BE2C (cell line): Measurements from ENCODE around the gene UBAC1.

ENCODE experiments used
- DNase-seq: peaks from one replicate; pipeline ENCODE4 v3.0.0-alpha.2; 2020
- H3K27me3 ChIP-seq: fragments of 250-450 bp; sonication (Bioruptor Pico); 2 replicates; pipeline ENCODE4 v1.5.1; 2020; ENCODE audit warnings: mild to moderate bottlenecking
- H3K36me3 ChIP-seq: fragments of 250-450 bp; sonication (Bioruptor Pico); 2 replicates; pipeline ENCODE4 v1.5.1; 2020; ENCODE audit warnings: mild to moderate bottlenecking
- H3K4me1 ChIP-seq: fragments of 250-450 bp; sonication (Bioruptor Pico); 2 replicates; pipeline ENCODE4 v1.5.1; 2020
- H3K4me3 ChIP-seq: 2 replicates; pipeline ENCODE4 v1.5.1; 2011; ENCODE audit warnings: low read depth, low read length
- H3K9me3 ChIP-seq: fragments of 250-450 bp; sonication (Bioruptor Pico); 2 replicates; pipeline ENCODE4 v1.5.1; 2020
- TF ChIP-seq, protein P1 (sequence below): IDR thresholded peaks from 2 replicates; pipeline ENCODE4 v1.5.1; 2012; ENCODE audit warnings: mild to moderate bottlenecking, low read depth, low read length

Gene UBAC1

DNA sequence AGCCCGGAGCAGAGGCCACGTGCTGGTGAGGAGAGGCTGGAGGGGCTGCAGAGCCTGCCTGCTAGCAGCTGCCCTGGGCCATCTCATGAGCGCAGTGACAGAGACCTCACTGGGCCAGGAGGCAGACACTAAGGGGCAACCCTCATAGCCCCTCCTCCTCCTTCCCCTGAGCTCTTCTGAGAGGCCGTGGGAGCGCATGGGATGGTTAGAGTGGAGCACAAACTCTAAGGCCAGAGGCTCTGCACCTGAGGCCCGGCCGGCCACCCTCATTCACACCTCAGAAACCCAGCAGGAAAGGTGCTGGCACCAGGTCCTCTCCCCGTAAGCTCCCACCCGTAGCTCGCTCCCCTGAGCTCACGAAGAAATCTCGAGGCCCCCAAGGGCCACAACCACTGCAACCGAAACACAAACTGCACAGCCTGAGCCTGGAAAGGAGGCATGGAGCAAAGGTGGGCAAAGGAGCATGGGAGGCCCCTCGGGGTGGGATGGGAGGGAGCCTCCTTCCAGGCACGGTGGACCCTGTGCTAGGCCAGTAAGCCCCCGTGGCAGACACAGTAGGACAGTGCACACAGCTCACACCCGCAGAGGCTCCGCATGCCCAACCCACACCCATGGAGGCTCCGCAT, 71.5 kb downstream of the UBAC1 start:
- TF ChIP-seq, protein P1, sequence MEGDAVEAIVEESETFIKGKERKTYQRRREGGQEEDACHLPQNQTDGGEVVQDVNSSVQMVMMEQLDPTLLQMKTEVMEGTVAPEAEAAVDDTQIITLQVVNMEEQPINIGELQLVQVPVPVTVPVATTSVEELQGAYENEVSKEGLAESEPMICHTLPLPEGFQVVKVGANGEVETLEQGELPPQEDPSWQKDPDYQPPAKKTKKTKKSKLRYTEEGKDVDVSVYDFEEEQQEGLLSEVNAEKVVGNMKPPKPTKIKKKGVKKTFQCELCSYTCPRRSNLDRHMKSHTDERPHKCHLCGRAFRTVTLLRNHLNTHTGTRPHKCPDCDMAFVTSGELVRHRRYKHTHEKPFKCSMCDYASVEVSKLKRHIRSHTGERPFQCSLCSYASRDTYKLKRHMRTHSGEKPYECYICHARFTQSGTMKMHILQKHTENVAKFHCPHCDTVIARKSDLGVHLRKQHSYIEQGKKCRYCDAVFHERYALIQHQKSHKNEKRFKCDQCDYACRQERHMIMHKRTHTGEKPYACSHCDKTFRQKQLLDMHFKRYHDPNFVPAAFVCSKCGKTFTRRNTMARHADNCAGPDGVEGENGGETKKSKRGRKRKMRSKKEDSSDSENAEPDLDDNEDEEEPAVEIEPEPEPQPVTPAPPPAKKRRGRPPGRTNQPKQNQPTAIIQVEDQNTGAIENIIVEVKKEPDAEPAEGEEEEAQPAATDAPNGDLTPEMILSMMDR: no peak
- Histone ChIP-seq H3K4me1 (peaks cover 47% of the 10 kb centered on the region), H3K9me3 (peaks cover 2% of the 10 kb centered on the region; the same call in 1 of the 2 replicates), H3K4me3 (no peak overlapping the region), H3K27me3 (no peaks in the 10 kb centered on the region), H3K36me3 (no peaks in the 10 kb centered on the region)
- DNase-seq: no peak

DNA sequence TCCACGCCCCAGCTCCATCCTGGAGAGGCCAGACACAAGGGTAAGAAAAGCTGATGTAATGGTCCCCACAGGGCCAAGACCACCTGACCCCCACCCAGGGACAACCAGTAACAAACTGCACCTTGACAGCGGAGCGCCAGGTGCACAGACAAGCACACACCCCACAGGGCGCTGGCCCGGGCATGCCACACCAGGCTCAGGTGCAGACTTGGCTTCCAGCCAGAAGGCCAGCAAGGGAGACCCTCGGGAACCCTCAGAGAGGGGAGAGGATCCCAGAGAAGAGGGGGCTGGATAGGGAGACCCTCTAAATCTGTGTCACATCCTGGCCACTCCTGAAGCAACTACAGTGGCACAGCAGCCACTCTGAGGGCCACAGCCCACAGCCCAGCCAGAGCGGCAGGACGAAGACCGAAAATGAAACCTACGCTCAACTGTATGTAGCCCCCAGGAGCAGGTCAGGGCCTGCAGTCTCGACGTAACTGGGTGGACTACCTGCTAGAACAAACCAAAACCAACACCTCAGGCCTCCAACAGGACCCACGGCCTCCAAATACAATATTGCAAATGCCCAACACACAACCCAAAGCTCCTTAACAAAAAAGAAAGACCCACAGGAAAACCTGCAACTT, 72.3 kb downstream of the UBAC1 start:
- Histone ChIP-seq H3K36me3 (no peaks in the 10 kb centered on the region), H3K27me3 (no peaks in the 10 kb centered on the region), H3K4me1 (peaks cover 48% of the 10 kb centered on the region), H3K9me3 (no peaks in the 10 kb centered on the region), H3K4me3 (no peak overlapping the region)
- TF ChIP-seq, protein P1: no peak
- DNase-seq: no peak

DNA sequence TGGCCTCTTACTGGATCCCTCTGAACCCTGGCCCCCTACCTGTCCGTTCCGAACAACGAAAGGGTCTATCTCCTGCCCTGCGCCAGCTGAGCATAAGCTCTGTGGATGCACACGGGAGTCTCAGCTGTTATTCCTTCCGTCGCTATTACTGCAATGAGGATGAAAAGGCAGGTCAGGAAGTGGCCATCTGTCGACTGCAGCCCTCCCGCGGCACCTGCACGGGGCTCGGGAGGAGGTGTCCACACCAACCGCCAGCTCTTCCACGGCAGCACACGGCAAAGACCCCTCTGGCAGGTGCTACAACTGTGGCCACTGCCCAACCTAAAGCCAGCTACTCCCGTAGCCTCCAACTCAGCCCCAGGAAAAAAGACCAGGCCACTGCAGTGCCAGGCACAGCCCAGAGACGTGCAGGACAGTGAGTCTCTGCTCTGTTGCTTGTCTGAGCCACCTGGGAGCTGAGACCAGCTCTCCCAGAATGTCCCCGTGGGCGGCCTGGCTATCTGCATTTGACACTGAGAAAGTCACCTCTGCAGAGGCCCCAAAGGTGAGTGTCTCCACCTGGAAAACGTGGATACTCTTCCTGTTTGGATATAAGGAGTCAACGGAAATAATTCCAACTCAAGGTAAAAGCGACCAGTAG, 72.9 kb downstream of the UBAC1 start:
- Histone ChIP-seq H3K4me3 (no peak overlapping the region), H3K9me3 (no peaks in the 10 kb centered on the region), H3K36me3 (no peaks in the 10 kb centered on the region), H3K27me3 (no peaks in the 10 kb centered on the region), H3K4me1 (peaks cover 52% of the 10 kb centered on the region)
- no peak for DNase-seq
- TF ChIP-seq, protein P1: no peak

DNA sequence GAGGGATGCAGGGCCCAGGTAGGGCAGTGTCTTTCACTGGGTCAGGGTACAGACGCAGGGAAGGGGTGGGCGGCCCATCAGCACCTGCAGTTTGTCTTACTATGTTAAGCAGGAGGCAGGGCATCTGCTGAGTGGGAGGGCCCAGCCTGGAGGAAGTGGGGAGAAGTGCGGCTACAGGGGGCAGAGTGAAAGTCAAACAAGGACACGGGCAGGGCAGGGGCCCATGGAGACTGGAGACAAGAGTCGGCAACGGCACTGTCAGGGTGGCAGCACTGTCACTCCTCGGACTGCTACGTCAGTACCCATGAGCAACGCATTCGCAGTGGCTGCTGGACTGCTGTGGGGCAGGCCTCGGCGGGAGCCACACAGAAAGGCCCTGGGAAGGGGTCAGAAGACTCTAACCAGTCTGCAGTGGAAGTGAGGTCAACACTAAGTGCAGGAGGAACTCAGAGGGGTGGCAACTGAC, 73.6 kb downstream of the UBAC1 start:
- TF ChIP-seq, protein P1: no peak
- no peaks in the 10 kb centered on the region for H3K9me3 ChIP-seq
- H3K36me3 ChIP-seq: no peaks in the 10 kb centered on the region
- H3K4me1 ChIP-seq: peaks cover 52% of the 10 kb centered on the region
- DNase-seq: no peak
- no peak overlapping the region for H3K4me3 ChIP-seq
- no peaks in the 10 kb centered on the region for H3K27me3 ChIP-seq

DNA sequence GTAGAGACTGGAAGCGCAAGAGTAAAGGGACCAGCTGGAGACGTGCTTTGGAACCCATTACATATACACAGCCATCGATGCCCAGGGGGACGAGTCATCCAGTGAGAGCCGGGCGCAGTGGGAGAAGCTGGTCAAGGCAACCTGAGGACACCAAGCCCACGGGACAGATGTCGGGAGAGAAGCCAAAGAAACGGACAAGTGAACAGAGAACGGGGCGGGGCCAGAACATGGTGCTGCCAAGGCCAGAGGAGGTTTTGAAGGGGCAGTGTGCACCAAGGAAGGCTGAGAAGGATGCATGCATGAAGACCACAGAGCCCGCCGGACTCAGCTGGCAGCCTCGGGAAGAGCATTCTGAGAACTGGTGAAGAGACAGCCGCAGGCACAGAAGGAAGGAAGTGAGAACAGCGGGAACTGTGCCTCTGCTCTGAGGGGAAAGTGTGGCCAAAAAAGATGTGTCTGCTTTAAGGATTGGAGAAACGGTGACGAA, 74.1 kb downstream of the UBAC1 start:
- Histone ChIP-seq H3K4me3 (no peak overlapping the region), H3K27me3 (no peaks in the 10 kb centered on the region), H3K4me1 (peaks cover 52% of the 10 kb centered on the region), H3K9me3 (no peaks in the 10 kb centered on the region), H3K36me3 (no peaks in the 10 kb centered on the region)
- TF ChIP-seq, protein P1: no peak
- DNase-seq: peak; percentile 53
